Glutamatergic neuron (in vitro differentiated cells): ENCODE data around the gene GPR180. TPM values are rescaled to one million over a fixed set of nuclear protein-coding genes. Genes with fewer than 3 reads are reported as not detected.

ENCODE experiments used
- DNase-seq: peaks from one replicate; pipeline ENCODE4 v3.0.0; 2022
- H3K27ac Mint-ChIP-seq: one replicate; pipeline ENCODE4 v1.8.0; 2020; ENCODE audit warnings: mild to moderate bottlenecking, mixed read lengths, inconsistent platforms; ENCODE audit not compliant: unreplicated experiment
- H3K27me3 Mint-ChIP-seq: one replicate; pipeline ENCODE4 v1.8.0; 2020; ENCODE audit warnings: mild to moderate bottlenecking, moderate library complexity, mixed read lengths, inconsistent platforms; ENCODE audit not compliant: unreplicated experiment
- H3K36me3 Mint-ChIP-seq: one replicate; pipeline ENCODE4 v1.8.0; 2020; ENCODE audit warnings: mild to moderate bottlenecking, mixed read lengths, inconsistent platforms; ENCODE audit not compliant: unreplicated experiment
- H3K4me1 Mint-ChIP-seq: one replicate; pipeline ENCODE4 v1.8.0; 2020; ENCODE audit warnings: mild to moderate bottlenecking, low read depth, mixed read lengths, inconsistent platforms; ENCODE audit not compliant: unreplicated experiment
- H3K4me3 Mint-ChIP-seq: one replicate; pipeline ENCODE4 v1.8.0; 2020; ENCODE audit warnings: mild to moderate bottlenecking, mixed read lengths, inconsistent platforms; ENCODE audit not compliant: unreplicated experiment
- H3K9me3 Mint-ChIP-seq: one replicate; pipeline ENCODE4 v1.8.0; 2020; ENCODE audit warnings: mild to moderate bottlenecking, moderate library complexity, mixed read lengths, inconsistent platforms; ENCODE audit not compliant: unreplicated experiment
- total RNA-seq: library from RNA; stranded (reverse); fragmentation: NEBNext Ultra II Directional; extraction: Animal tissue kit (Norgen Biotek cat#: 25700); gene quantifications from one replicate; pipeline ENCODE4 v1.2.1, GENCODE V29; 2021; ENCODE audit not compliant: unreplicated experiment
- TF ChIP-seq, protein P1 (sequence below): fragments of 200-600 bp; sonication (generic); IDR thresholded peaks from one replicate; pipeline ENCODE4 v1.5.0; 2021; ENCODE audit not compliant: partially characterized antibody, unreplicated experiment

The GPR180 gene
- total RNA-seq, 1 donor from 2014 or later: 3.0 TPM

DNA sequence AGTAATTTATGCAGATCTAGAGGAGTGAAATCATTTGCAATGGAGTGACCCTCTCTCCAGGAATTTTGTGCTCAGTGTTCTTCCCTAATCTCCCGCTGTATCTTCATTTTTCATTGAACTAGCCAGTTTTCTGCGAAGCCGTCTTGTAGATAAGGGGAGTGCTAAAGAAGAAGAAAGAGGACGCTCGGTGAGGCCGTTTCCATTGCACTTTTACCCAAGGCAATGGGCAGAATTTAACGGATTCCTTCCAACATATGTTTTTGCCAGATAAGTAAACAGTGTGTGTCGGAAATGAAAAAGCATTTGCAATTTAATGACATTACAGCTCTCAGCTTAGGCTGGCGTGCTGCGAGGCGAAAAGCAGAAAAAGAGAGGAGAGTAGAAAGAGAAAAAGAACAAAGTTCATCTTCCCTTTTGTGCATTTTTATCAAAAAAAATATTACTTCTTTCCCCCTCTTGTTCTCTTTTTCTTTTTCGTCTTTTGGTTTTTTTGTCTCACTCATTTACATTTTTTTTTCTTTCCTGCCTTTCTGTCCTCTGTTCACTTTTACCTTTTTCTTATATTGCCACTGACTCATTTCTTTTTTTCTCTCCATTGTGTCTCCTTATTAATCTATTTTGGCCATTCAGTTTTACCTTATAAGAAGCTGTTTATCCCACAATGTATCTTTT lies 60.8 kb downstream of the GPR180 start:
- H3K27me3 Mint-ChIP-seq: no peaks in the 10 kb centered on the region
- H3K27ac Mint-ChIP-seq: no peak overlapping the region
- H3K4me3 Mint-ChIP-seq: no peak overlapping the region
- H3K36me3 Mint-ChIP-seq: no peaks in the 10 kb centered on the region
- no peak for DNase-seq
- H3K4me1 Mint-ChIP-seq: peaks cover 16% of the 10 kb centered on the region
- no peaks in the 10 kb centered on the region for H3K9me3 Mint-ChIP-seq
- TF ChIP-seq, protein P1, sequence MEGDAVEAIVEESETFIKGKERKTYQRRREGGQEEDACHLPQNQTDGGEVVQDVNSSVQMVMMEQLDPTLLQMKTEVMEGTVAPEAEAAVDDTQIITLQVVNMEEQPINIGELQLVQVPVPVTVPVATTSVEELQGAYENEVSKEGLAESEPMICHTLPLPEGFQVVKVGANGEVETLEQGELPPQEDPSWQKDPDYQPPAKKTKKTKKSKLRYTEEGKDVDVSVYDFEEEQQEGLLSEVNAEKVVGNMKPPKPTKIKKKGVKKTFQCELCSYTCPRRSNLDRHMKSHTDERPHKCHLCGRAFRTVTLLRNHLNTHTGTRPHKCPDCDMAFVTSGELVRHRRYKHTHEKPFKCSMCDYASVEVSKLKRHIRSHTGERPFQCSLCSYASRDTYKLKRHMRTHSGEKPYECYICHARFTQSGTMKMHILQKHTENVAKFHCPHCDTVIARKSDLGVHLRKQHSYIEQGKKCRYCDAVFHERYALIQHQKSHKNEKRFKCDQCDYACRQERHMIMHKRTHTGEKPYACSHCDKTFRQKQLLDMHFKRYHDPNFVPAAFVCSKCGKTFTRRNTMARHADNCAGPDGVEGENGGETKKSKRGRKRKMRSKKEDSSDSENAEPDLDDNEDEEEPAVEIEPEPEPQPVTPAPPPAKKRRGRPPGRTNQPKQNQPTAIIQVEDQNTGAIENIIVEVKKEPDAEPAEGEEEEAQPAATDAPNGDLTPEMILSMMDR: no peak

DNA sequence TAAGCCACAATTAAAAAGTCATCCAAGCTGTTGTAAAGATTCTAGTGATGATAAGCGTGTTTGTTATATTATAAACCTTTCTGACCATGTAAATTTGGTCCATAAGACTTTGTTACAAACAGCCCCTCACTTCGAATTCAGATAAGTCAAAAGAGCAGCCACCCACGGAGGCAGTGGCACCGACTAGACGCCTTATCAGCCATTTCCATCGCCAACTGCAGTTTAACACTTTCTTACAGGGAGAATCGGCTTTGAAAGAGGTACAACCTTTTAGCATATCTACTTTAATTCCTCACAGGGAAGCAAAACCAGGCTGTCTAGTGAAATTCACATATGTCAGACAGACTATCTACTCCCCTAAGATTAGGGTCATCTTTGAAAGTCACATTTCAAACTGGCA lies 63.2 kb downstream of the GPR180 start:
- Mint-ChIP-seq H3K4me1 (peaks cover 16% of the 10 kb centered on the region), H3K27ac (no peak overlapping the region), H3K27me3 (no peaks in the 10 kb centered on the region), H3K36me3 (no peaks in the 10 kb centered on the region), H3K9me3 (no peaks in the 10 kb centered on the region), H3K4me3 (no peak overlapping the region)
- TF ChIP-seq, protein P1: no peak
- no peak for DNase-seq

DNA sequence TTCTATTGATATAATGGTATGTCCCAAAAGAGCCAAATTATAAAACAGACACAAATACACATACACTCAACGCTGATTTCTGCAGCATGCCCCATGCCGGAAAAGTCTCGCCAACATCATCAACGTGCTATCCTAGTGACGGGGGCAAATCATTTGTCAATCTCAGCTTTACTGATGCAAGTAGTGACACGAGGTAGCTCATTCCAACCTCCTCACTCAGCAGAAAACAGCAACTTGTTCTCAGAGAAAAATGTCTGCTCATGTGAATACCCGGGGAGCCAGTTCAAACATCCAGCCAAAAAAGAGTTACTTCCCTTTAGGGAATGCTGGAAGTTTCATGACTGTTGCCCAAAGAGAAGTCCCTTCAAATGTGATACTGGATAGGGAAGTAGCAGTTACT lies 64.4 kb downstream of the GPR180 start:
- Mint-ChIP-seq H3K27ac (no peak overlapping the region), H3K27me3 (no peaks in the 10 kb centered on the region), H3K9me3 (no peaks in the 10 kb centered on the region), H3K4me1 (peaks cover 11% of the 10 kb centered on the region), H3K4me3 (no peak overlapping the region), H3K36me3 (no peaks in the 10 kb centered on the region)
- TF ChIP-seq, protein P1: no peak
- DNase-seq: no peak

DNA sequence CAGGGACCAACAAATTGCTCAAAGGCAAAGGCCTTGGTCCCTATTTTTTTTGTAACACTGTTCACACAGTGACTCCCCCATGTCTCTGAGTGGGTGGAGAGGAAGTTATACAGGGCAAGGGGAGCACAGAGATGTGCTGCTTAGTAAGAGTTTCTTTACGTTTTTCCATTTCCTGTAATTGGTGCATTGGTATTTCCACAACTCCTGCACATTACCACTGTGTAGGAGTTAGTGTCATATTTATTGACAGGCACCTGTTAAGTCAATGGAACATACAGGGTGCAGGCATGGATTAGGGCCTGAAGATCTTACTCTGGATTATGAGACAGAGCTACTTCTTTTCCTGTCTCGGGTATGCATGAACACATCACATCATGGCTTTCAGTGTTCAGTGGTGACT lies 65.5 kb downstream of the GPR180 start:
- no peak overlapping the region for H3K27ac Mint-ChIP-seq

DNA sequence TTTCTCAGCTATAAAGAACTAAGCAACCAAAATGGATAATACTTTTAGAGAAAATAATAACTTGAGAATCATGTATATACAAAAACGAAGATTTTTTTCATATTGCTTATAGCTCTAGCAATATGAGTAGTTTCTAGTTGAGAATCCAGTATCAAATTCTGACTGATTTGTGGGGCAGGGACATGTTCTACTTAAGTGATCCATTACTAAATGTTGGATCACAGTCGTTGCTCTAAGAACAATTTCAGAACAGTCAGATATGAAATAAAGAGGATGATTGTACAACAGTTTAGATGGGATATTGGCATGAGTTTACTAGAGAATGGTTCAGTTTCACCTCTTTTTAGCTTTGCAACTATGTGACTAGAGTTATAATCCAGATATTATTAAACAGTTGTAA lies 70.7 kb downstream of the GPR180 start:
- Mint-ChIP-seq H3K27me3 (no peaks in the 10 kb centered on the region), H3K4me1 (no peaks in the 10 kb centered on the region), H3K27ac (no peak overlapping the region), H3K36me3 (no peaks in the 10 kb centered on the region), H3K9me3 (no peaks in the 10 kb centered on the region), H3K4me3 (no peak overlapping the region)
- TF ChIP-seq, protein P1: no peak
- no peak for DNase-seq

More for the DNA sequence above, 65.5 kb downstream of the GPR180 start:
- H3K9me3 Mint-ChIP-seq: no peaks in the 10 kb centered on the region
- no peaks in the 10 kb centered on the region for H3K36me3 Mint-ChIP-seq
- DNase-seq: no peak
- no peaks in the 10 kb centered on the region for H3K27me3 Mint-ChIP-seq
- TF ChIP-seq, protein P1: no peak
- H3K4me3 Mint-ChIP-seq: no peak overlapping the region
- peaks cover 5% of the 10 kb centered on the region for H3K4me1 Mint-ChIP-seq
